SK-N-SH treated with all-trans-retinoic acid at 6 μM for 48 hours (cell line): ENCODE data around the gene ANKRD49.

Source experiments
- CREB5 ChIP-seq: fragments of 250-450 bp; sonication (Bioruptor Pico); IDR thresholded peaks from 2 replicates; pipeline ENCODE4 v1.5.1; 2020; ENCODE audit warnings: low read depth, mild to moderate bottlenecking, moderate library complexity
- CSRNP3 ChIP-seq: fragments of 250-450 bp; sonication (Bioruptor Pico); IDR thresholded peaks from 2 replicates; pipeline ENCODE4 v1.5.1; 2021; ENCODE audit warnings: mild to moderate bottlenecking, moderate library complexity
- GLIS3 ChIP-seq: fragments of 250-450 bp; sonication (Bioruptor Pico); IDR thresholded peaks from 2 replicates; pipeline ENCODE4 v1.5.0; 2020; ENCODE audit warnings: mild to moderate bottlenecking, moderate library complexity

- TF ChIP-seq CREB5 (CRISPR knock-in tag) (no peak), GLIS3 (no peak), CSRNP3 (CRISPR knock-in tag) (no peak)
Observed at GRCh38 chr11:94524341-94524740, 30.6 kb downstream of the ANKRD49 start.
